Right lobe of liver (tissue), 6 donors: ENCODE results near the gene MCRS1. TPM values are rescaled to one million over a fixed set of nuclear protein-coding genes. Genes with fewer than 3 reads are reported as not detected.

Experiments used
- ATAC-seq, 4 donors: fragments of 200-7000 bp; cut with Tn5 transposase; one replicate each; pipeline ENCODE4 v1.9.1; 2020; ENCODE audit warnings: mild to moderate bottlenecking in 4 of 4, moderate library complexity in 4 of 4
- DNase-seq, 3 donors: peaks; one replicate each; pipeline ENCODE4 v3.0.0-alpha.2; 2020
- H3K27ac ChIP-seq, 3 donors: fragments of 200-600 bp; one replicate each; pipeline ENCODE4 v1.8.0; 2022
- H3K27me3 ChIP-seq, 2 donors: fragments of 200-600 bp; one replicate each; pipeline ENCODE4 v1.8.0; 2022
- H3K36me3 ChIP-seq, 4 donors: fragments of 200-600 bp; sonication (generic) in 1 of 4; one replicate each; pipeline versions ENCODE4 v1.5.1 to v1.8.0; 2017 to 2022; ENCODE audit warnings: control low read depth in 1 of 4
- H3K4me1 ChIP-seq, 4 donors: fragments of 200-600 bp; sonication (generic) in 1 of 4; one replicate each; pipeline versions ENCODE4 v1.5.1 to v1.8.0; 2017 to 2022; ENCODE audit warnings: control low read depth in 1 of 4
- H3K4me3 ChIP-seq, 3 donors: fragments of 200-600 bp; one replicate each; pipeline ENCODE4 v1.8.0; 2022
- H3K9me3 ChIP-seq, 4 donors: fragments of 200-600 bp; sonication (generic) in 1 of 4; one replicate each; pipeline versions ENCODE4 v1.5.1 to v1.8.0; 2017 to 2022; ENCODE audit warnings: control low read depth in 1 of 4
- CTCF ChIP-seq, 4 donors: fragments of 200-600 bp in 3 of 4; fragments of 450-650 bp in 1 of 4; IDR thresholded peaks; one replicate each; pipeline versions ENCODE4 v1.5.1 to v1.8.0; 2016 to 2022; ENCODE audit warnings: antibody characterized with exemption in 4 of 4, mild to moderate bottlenecking in 2 of 4
- POLR2A ChIP-seq: fragments of 450-650 bp; IDR thresholded peaks from one replicate; pipeline ENCODE4 v1.6.1; 2017; ENCODE audit warnings: antibody characterized with exemption, mild to moderate bottlenecking
- WGBS: methylation state at CpG from one replicate; pipeline ENCODE4 v1.1.6; 2018; ENCODE audit warnings: low coverage, low lambda C conversion rate; ENCODE audit not compliant: insufficient coverage; ENCODE audit errors: missing lambda C conversion rate; 5-methylcytosine and 5-hydroxymethylcytosine counted together
- intact Hi-C, 2 donors: fragments of 100-400 bp; cut with DNase I; formaldehyde crosslinking; loops; one replicate each; pipeline versions ENCODE4 v1.11.2 to v1.14.1; 2022
- total RNA-seq, 6 experiments: library from RNA; depleted of rRNA in 2 of 6; stranded (reverse); fragments of >200 nt in 2 of 6; fragmentation: NEBNext Ultra II Directional in 3 of 6; extraction: Animal tissue kit (Norgen Biotek cat#: 25700) in 3 of 6; gene quantifications; one replicate each; pipeline versions ENCODE4 v1.1.0 to v1.2.4, GENCODE V29; 2016 to 2023
- donor health status: DM: no; HTN: yes; CAD: no.
- donor health status: DM: no; HTN: no; CAD: no.
- donor health status: DM: no; HTN: no; CAD: no.
- donor health status: DM: no; HTN: yes; CAD: no.
- donor health status: DM: no; HTN: yes; CAD: no.

MCRS1 gene
- total RNA-seq, 6 experiments from 2014 or later: 16.0 to 23.0 (median 20.4) TPM

GRCh38 chr12:49541140-49541861 is 26.6 kb downstream of the MCRS1 start:
- Histone ChIP-seq H3K4me3 (no peak overlapping the region), H3K27me3 (peaks cover 0 to 11% of the 10 kb centered on the region in 2 donors), H3K27ac (no peak overlapping the region), H3K36me3 (no peaks in the 10 kb centered on the region), H3K9me3 (no peaks in the 10 kb centered on the region), H3K4me1 (peaks cover 0 to 15% (median 0%) of the 10 kb centered on the region in 4 donors)
- intact Hi-C loops: no loop called here
- no peak for TF ChIP-seq CTCF (IDR thresholded peaks at IDR 0.05)
- no peak for TF ChIP-seq POLR2A
- 81% methylated on average over 15 of the region's 18 CpGs for WGBS
- DNase-seq: peak in 1 of 3 donors; percentile 33
- no peak for ATAC-seq

- Histone ChIP-seq H3K27ac (no peak overlapping the region), H3K4me3 (no peak overlapping the region), H3K9me3 (no peaks in the 10 kb centered on the region), H3K27me3 (peaks cover 0 to 11% of the 10 kb centered on the region in 2 donors), H3K4me1 (peaks cover 0 to 15% (median 0%) of the 10 kb centered on the region in 4 donors), H3K36me3 (no peaks in the 10 kb centered on the region)
- intact Hi-C loops: no loop called here
- 72% methylated on average over 4 of the region's 21 CpGs for WGBS
- peak in 1 of 3 donors; percentile 41 for DNase-seq
- no peak for TF ChIP-seq POLR2A
- no peak for ATAC-seq
These were observed 27.5 kb downstream of the MCRS1 start for GRCh38 chr12:49540229-49541139.

- Histone ChIP-seq H3K27me3 (peaks cover 0 to 11% of the 10 kb centered on the region in 2 donors), H3K4me3 (peak overlapping the region in 1 of 3 donors; percentile 44), H3K9me3 (no peaks in the 10 kb centered on the region), H3K36me3 (no peaks in the 10 kb centered on the region), H3K4me1 (peaks cover 0 to 15% (median 0%) of the 10 kb centered on the region in 4 donors), H3K27ac (no peak overlapping the region)
- DNase-seq (peak in 2 of 3 donors; percentile 33 to 53), ATAC-seq (no peak)
- intact Hi-C loops: no loop called here
- TF ChIP-seq CTCF (IDR thresholded peaks at IDR 0.05): no peak
- TF ChIP-seq POLR2A: no peak
- 19% methylated on average over 19 of the region's 47 CpGs for WGBS
These were observed 28.3 kb downstream of the MCRS1 start for GRCh38 chr12:49539406-49540228.

- Histone ChIP-seq H3K4me3 (peak within 1 kb of the TSS; percentile 27 to 44 (median 33)), H3K9me3 (no peaks in the 10 kb centered on the region), H3K27ac (no peak within 1 kb of the TSS), H3K27me3 (peaks cover 0 to 11% of the 10 kb centered on the region in 2 donors), H3K4me1 (peaks cover 0 to 15% (median 0%) of the 10 kb centered on the region in 4 donors), H3K36me3 (no peaks in the 10 kb centered on the region)
- peak; percentile 75 to 84 (median 81) for ATAC-seq
- TF ChIP-seq POLR2A (no peak), CTCF (IDR thresholded peaks at IDR 0.05) (no peak)
- WGBS: 0% methylated on average over 1 of the region's 107 CpGs
- peak; percentile 81 to 84 (median 83) for DNase-seq
- intact Hi-C loops: no loop called here
These were observed 29.2 kb downstream of the MCRS1 start, which contains the start of gene KCNH3 for GRCh38 chr12:49538510-49539403. KCNH3 (plus strand) TSS chr12:49539030; CDS start chr12:49539417, 387 bp downstream.
